ENCODE data around the gene DACH1.

DACH1 gene

GRCh38 chr13:71618159-71618558 lies 248.8 kb downstream of the DACH1 start:
- DNase-seq = no peak

GRCh38 chr13:71617265-71617664 lies 249.7 kb downstream of the DACH1 start:
- DNase-seq = no peak

DNA sequence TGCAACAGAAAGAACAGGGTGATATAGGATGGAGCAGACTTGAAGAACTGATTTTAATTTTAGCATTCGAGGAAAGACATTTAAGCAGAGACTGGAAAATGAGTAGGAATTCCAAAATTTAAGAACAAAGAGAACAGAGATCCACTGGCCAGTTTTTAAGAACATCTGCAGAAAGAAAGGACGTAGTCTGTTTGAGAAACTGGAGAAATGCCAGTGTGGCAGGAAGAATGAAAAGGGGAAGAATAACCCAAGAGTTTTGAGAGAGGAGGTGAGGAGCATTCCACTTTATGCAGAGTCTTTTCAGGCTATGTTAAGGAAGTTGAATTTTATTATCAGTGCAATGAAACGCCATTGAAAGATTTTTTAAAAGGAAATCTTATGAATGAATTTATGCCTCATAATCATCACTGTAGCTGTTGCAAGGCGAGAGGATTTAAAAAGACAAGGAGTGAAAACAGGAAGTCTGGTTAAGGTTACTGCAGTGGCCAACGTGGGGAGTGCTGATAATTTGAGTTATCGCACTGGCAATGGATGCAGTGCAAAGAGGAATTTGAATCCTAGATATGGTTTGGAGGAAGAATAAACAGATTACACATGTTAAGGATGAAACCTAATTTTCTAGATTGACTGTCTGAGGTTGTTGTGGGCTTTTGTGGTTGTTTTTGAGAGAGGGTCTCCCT lies 253.8 kb downstream of the DACH1 start:
- DNase-seq = no peak

GRCh38 chr13:71611292-71611691 lies 255.7 kb downstream of the DACH1 start:
- DNase-seq = no peak

GRCh38 chr13:71610876-71611275 lies 256.1 kb downstream of the DACH1 start:
- no peak for DNase-seq

DNA sequence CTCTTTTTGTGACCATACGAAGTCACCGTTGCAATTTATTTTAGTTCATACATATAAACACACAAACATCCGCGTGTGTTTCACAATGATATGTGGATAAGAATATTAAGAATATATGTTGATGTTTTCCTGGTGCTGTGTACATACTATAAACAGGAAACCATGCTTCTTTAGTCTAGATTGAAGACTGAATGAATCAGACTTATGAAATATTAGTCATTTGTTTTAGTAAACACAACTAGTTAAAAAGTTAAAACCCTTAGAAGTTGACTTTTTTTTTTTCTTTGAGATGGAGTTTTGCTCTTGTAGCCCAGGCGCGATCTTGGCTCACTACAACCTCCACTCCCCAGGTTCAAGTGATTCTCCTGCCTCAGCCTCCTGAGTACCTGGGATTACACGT lies 257.7 kb downstream of the DACH1 start:
- no peak for DNase-seq

DNA sequence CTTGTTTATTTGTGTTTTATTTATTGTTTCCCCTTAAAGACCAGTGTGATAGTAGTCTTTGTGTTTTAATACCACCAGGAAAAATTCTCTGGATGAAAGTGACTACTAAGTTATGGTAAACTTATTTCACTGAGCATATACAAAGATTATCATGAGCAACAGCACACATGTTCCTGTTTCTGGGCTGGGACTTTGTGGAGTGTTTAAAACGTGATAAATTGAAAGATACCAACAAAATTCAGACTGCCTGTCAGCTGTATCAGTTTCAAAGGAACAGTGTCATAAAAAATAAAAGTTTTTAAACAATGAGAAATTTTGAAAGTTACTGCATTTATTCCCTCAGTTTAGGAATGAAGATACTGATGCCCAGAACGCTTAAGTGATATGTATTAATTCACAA lies 259.4 kb downstream of the DACH1 start:
- DNase-seq = no peak

DNA sequence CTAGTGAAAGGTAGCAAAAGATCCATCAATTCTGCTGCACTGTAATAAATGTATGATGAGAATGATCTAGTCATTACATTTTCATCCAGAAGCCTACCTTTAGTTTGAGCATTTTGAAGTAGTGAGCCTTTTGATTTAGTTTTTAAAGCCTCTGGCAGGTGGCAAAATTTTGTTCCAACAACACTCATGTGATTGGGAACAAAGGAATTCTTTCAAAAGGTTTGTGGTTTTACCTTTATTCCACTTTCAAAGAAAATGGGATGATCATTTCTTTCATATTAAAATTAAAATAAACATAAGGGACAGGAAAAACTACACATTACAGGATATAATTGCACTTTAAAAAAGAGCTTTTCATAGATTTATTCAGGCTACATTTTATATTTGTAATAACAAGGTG lies 260.2 kb downstream of the DACH1 start:
- DNase-seq = no peak

GRCh38 chr13:71605744-71606143 lies 261.3 kb downstream of the DACH1 start:
- DNase-seq = no peak

DNA sequence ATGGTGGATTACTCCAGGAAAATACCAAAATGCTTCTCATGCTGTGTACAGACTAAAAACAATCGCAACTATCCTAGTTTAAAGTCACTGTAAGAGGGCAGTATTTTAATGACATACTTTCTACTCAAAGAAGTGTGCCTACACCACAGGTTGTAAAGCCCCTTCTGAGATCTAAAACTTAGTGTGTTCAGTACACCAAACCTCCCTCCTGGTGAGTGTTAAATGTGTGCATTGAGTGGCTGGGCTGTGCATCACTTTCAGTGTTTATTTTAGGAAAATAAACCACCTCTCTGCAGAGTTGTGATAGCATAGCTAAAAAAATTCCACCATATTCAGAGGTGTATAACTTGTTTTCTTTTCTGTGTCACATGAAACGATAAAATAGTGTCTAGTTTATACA lies 263.7 kb downstream of the DACH1 start:
- no peak for DNase-seq

GRCh38 chr13:71602344-71602743 lies 264.7 kb downstream of the DACH1 start:
- no peak for DNase-seq

GRCh38 chr13:71597150-71597549 lies 269.9 kb downstream of the DACH1 start:
- no peak for DNase-seq

- no peak for DNase-seq
Measured at GRCh38 chr13:71596116-71596515, 270.9 kb downstream of the DACH1 start.

- DNase-seq = no peak
Measured at GRCh38 chr13:71593566-71593965, 273.4 kb downstream of the DACH1 start.

- no peak for DNase-seq
Measured at GRCh38 chr13:71591374-71591773, 275.6 kb downstream of the DACH1 start.

GRCh38 chr13:71590654-71591148 lies 276.3 kb downstream of the DACH1 start:
- no peak for DNase-seq

DNA sequence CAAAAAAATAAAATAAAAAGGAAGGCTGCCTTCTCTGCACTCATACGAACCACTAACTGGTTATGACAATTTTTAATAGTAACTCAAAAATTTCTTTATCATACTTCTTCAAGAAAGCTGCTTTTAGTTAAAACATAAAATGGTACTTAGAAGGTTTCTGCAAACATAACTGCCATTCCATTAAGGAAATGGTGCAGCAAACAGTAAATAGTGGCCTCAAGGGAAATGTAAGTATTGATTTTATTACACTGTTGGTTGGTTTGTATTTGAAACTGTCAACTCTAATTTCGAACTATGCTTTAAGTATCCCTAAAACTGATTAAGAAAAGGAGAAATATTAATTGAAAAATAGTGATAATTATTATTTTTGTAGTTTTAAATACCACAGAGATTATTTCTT lies 278.0 kb downstream of the DACH1 start:
- no peak for DNase-seq

DNA sequence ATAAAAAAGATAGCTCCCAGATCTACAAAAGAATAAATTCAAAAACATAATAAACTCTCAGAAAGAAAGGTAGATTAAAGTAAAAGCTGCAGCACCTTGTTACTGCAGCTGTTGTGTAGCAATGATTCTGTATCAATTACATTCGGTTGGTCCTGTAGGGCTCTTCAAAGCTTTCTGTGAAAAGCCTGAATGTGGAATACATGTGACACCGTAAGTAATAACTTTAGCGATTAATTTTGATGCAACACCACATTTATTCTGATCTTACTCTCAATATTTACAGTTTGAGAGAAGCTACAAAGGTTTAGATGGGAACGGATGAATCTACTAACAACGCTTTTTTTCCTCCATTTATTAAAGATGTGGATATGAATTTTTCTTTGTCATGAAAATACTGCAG lies 279.2 kb downstream of the DACH1 start:
- no peak for DNase-seq

GRCh38 chr13:71587193-71587592 lies 279.8 kb downstream of the DACH1 start:
- DNase-seq = no peak

DNA sequence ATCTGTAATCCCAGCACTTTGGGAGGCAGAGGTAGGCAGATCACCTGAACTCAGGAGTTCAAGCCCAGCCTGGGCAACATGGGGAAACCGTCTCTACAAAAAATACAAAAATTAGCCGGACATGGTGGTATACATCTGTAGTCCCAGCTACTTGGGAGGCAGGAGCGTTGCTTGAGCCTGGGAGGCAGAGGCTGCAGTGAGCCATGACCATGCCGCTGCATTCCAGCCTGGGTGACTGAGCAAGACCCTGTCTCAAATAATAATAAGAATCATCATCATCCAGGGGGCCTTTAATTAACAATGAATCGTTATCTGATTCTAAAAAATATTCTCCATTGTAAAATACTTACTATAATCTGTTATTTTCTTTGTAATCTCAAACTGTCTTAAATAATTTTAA lies 283.4 kb downstream of the DACH1 start:
- no peak for DNase-seq

DNA sequence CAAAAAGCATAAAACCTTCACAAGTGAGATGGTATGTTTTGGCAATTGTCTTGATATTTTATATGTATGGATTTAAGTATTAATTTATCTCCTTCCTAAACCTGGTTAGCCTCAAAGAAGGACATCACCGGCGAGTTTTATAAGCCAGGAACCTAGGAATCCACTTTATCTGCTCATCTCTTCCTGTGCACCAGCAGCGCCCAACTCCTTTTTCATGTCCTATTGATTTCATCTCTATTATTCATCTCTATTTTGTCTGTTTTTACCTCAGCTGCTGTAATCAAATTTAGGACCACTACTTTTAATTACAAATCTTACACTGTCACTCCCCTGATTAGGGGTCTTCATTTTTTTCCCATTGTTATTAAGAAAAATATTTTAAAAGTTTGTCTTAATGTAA lies 286.4 kb downstream of the DACH1 start:
- DNase-seq = no peak

DNA sequence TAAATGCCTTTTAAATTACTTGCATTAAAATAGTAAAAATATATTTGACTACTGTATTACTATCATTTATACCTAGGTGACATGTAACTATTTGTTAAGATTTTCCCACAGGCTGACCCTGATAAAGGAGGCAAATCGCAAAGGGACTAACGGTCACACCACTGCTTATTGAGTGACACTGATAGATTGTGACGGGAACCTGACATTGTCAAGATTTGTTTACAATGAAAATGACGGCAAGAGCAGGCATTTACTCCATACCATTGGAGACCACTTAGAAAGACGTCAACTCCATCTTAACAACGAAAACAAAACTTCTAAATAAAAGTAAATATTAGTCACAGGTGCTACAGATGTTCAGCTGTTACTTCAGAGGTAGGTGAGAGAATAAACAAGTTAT lies 289.0 kb downstream of the DACH1 start:
- DNase-seq = no peak

GRCh38 chr13:71577127-71577526 lies 289.9 kb downstream of the DACH1 start:
- no peak for DNase-seq

GRCh38 chr13:71576571-71576970 lies 290.4 kb downstream of the DACH1 start:
- DNase-seq = no peak

DNA sequence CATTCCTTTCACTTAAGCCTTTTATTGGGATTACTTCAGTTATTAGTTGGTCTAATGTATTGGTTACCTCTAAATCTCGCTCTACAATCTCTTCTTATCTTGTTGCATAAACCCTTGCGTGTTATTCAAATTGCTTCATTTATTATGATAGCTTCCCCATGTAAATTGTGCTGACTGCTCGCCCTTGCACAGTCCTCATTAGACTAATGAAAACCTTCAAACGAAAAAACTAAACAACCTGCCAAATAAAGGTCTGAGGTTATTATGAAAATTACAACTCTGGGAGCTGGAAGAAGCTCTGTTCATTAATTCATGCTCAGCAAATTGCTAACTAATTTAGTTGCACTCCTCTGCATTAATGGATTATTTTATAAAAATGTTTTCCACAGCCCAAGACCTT lies 320.1 kb downstream of the DACH1 start:
- no peak for DNase-seq
